Pancreas (tissue), 10 donors: Measurements from ENCODE around the gene KCTD4. TPM values are rescaled to one million over a fixed set of nuclear protein-coding genes. Genes with fewer than 3 reads are reported as not detected.
A peak's percentile ranks its signal among the peaks of the same experiment; 100 is the strongest.

Experiments used
- ATAC-seq, 4 donors: fragments of 200-7000 bp; cut with Tn5 transposase; one replicate each; pipeline versions ENCODE4 v1.8.0 to v1.9.1; 2020; ENCODE audit warnings: mild to moderate bottlenecking in 4 of 4, moderate library complexity in 4 of 4
- DNase-seq, 6 donors: peaks; one replicate each; pipeline ENCODE4 v3.0.0-alpha.2; 2020
- FAIRE-seq: peaks from 2 replicates; lab custom pipeline; 2012; peaks lifted over from hg19 to GRCh38; lab: Jason Lieb, UNC
- H3K27ac ChIP-seq, 4 donors: fragments of 200-600 bp; sonication (generic); 1 replicate in 3 of 4; 2 replicates in 1 of 4; pipeline versions ENCODE4 v1.5.0 to v1.8.0; 2020
- H3K27me3 ChIP-seq, 4 donors: fragments of 200-600 bp; one replicate each; pipeline ENCODE4 v1.8.0; 2021
- H3K36me3 ChIP-seq, 3 donors: fragments of 200-600 bp; sonication (generic) in 1 of 3; one replicate each; pipeline versions ENCODE4 v1.5.0 to v1.8.0; 2020 to 2021
- H3K4me1 ChIP-seq, 3 donors: fragments of 200-600 bp; one replicate each; pipeline ENCODE4 v1.8.0; 2021
- H3K4me3 ChIP-seq, 4 donors: fragments of 200-600 bp; sonication (generic) in 2 of 4; one replicate each; pipeline versions ENCODE4 v1.5.0 to v1.8.0; 2020 to 2021
- H3K9me3 ChIP-seq, 4 donors: fragments of 200-600 bp; one replicate each; pipeline ENCODE4 v1.8.0; 2021
- WGBS, 2 donors: extraction: QIAGEN DNeasy Blood & Tissue Kit; methylation state at CpG; one replicate each; pipeline ENCODE4 v1.1.7; 2013; 5-methylcytosine and 5-hydroxymethylcytosine counted together
- intact Hi-C, 3 donors: fragments of 100-400 bp; cut with DNase I; formaldehyde crosslinking; loops; one replicate each; pipeline versions ENCODE4 v1.11.1 to v1.14.2; 2022
- polyA plus RNA-seq, 2 donors: library from polyadenylated mRNA; stranded (reverse); fragments of 200-250 nt; gene quantifications; one replicate each; pipeline ENCODE4 v1.2.3, GENCODE V29; 2013
- total RNA-seq, 6 donors: library from RNA; stranded (reverse); fragmentation: NEBNext Ultra II Directional in 4 of 6; extraction: Animal tissue kit (Norgen Biotek cat#: 25700) in 4 of 6; gene quantifications; one replicate each; pipeline versions ENCODE4 v1.2.1 to v1.2.4, GENCODE V29; 2021 to 2023
- TF ChIP-seq, protein P1 (sequence below), 4 donors: fragments of 200-600 bp; sonication (generic) in 3 of 4; IDR thresholded peaks; one replicate each; pipeline versions ENCODE4 v1.5.0 to v1.8.0; 2021; ENCODE audit warnings: antibody characterized with exemption in 4 of 4
- donor health status: healthy with polysubstance abuse.
- donor health status: DM: no; HTN: no; CAD: no; lungs with moderate emphysema.
- donor health status: DM: no; HTN: no; CAD: no.
- donor health status: control.
- donor health status: control.
- donor health status: Bipolar disorder and iron deficiency.
- donor health status: DM: yes; HTN: yes; CAD: no.
- donor health status: DM: no; HTN: no; CAD: no.
- donor health status: DM: no; HTN: no; CAD: no.
- donor health status: DM: yes; HTN: yes; CAD: no.

The KCTD4 gene
- total and polyA plus RNA-seq, 8 donors, result 0.09 to 0.28 (median 0.15) TPM; not detected in 2

DNA sequence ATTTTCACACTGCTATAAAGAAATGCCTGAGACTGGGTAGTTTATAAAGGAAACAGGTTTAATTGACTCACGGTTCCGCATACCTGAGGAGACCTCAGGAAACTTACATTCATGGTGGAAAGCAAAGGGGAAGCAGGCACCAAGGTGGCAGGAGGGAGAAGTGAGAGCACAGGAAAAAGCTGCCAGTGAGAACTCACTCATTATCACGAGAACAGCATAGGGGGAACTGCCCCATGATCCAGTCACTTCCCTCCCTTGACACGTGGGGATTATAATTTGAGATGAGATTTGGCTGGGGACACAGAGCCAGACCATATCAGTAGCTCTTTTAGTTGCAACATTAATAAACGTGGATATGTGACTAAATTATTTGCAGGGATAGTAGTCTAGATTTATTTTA is 4.3 kb upstream of the KCTD4 start:
- intact Hi-C loops, result no loop called here
- DNase-seq, result no peak
- H3K36me3 ChIP-seq, result no peaks in the 10 kb centered on the region
- no peak overlapping the region for H3K27ac ChIP-seq
- ATAC-seq, result no peak
- 76 to 84% methylated on average over 5 of the region's 5 CpGs for WGBS, 2 donors
- peaks cover 0 to 18% (median 8%) of the 10 kb centered on the region in 3 donors for H3K4me1 ChIP-seq
- H3K27me3 ChIP-seq, result no peaks in the 10 kb centered on the region
- H3K4me3 ChIP-seq, result no peak overlapping the region
- FAIRE-seq, result no peak
- H3K9me3 ChIP-seq, result no peaks in the 10 kb centered on the region
- TF ChIP-seq, protein P1, sequence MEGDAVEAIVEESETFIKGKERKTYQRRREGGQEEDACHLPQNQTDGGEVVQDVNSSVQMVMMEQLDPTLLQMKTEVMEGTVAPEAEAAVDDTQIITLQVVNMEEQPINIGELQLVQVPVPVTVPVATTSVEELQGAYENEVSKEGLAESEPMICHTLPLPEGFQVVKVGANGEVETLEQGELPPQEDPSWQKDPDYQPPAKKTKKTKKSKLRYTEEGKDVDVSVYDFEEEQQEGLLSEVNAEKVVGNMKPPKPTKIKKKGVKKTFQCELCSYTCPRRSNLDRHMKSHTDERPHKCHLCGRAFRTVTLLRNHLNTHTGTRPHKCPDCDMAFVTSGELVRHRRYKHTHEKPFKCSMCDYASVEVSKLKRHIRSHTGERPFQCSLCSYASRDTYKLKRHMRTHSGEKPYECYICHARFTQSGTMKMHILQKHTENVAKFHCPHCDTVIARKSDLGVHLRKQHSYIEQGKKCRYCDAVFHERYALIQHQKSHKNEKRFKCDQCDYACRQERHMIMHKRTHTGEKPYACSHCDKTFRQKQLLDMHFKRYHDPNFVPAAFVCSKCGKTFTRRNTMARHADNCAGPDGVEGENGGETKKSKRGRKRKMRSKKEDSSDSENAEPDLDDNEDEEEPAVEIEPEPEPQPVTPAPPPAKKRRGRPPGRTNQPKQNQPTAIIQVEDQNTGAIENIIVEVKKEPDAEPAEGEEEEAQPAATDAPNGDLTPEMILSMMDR (IDR thresholded peaks at IDR 0.05), result no peak

- DNase-seq (no peak), ATAC-seq (no peak), FAIRE-seq (no peak)
- H3K9me3 ChIP-seq, result no peaks in the 10 kb centered on the region
- no peak overlapping the region for H3K4me3 ChIP-seq
- H3K27me3 ChIP-seq, result no peaks in the 10 kb centered on the region
- WGBS, 2 donors, result 93 to 95% methylated on average over 4 of the region's 4 CpGs
- no peak overlapping the region for H3K27ac ChIP-seq
- intact Hi-C loops, result no loop called here
- H3K4me1 ChIP-seq, result peaks cover 0 to 5% (median 3%) of the 10 kb centered on the region in 3 donors
- H3K36me3 ChIP-seq, result no peaks in the 10 kb centered on the region
- TF ChIP-seq, protein P1 (IDR thresholded peaks at IDR 0.05), result no peak
Measured at GRCh38 chr13:45199711-45200110, 1.1 kb downstream of the KCTD4 start.

DNA sequence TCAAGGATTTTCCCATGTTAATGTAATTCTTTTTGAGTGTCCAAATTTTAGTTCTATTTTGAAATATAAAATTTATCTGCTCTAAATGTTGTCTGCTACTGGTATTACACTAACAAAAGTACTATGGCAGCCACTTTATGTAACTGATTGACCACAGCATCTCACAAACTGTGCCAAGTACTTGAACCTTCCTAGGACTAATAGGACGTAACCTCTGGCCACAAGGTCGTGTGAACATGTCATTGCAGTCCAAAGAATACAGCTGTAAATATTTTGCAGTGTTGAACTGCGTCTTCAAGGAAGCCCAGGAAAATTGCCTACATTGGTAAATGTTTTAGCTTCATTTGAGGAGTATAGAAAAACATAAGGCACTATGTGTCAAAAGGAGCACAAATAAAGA is 1.9 kb downstream of the KCTD4 start:
- FAIRE-seq (no peak), DNase-seq (no peak), ATAC-seq (no peak)
- Histone ChIP-seq H3K9me3 (no peaks in the 10 kb centered on the region), H3K4me3 (no peak overlapping the region), H3K27ac (no peak overlapping the region), H3K4me1 (peaks cover 0 to 5% (median 3%) of the 10 kb centered on the region in 3 donors), H3K27me3 (no peaks in the 10 kb centered on the region), H3K36me3 (no peaks in the 10 kb centered on the region)
- TF ChIP-seq, protein P1 (IDR thresholded peaks at IDR 0.05), result no peak
- 67% methylated on average over 3 of the region's 3 CpGs for WGBS, 2 donors
- intact Hi-C loops, result no loop called here

- Histone ChIP-seq H3K27ac (no peak overlapping the region), H3K36me3 (no peaks in the 10 kb centered on the region), H3K4me3 (no peak overlapping the region), H3K27me3 (no peaks in the 10 kb centered on the region), H3K9me3 (no peaks in the 10 kb centered on the region), H3K4me1 (peaks cover 0 to 5% (median 3%) of the 10 kb centered on the region in 3 donors)
- FAIRE-seq (no peak), DNase-seq (no peak), ATAC-seq (no peak)
- intact Hi-C loops, result no loop called here
- WGBS, 2 donors, result 87 to 93% methylated on average over 2 of the region's 2 CpGs
- TF ChIP-seq, protein P1 (IDR thresholded peaks at IDR 0.05), result no peak
Measured at GRCh38 chr13:45198041-45198440, 2.8 kb downstream of the KCTD4 start.

DNA sequence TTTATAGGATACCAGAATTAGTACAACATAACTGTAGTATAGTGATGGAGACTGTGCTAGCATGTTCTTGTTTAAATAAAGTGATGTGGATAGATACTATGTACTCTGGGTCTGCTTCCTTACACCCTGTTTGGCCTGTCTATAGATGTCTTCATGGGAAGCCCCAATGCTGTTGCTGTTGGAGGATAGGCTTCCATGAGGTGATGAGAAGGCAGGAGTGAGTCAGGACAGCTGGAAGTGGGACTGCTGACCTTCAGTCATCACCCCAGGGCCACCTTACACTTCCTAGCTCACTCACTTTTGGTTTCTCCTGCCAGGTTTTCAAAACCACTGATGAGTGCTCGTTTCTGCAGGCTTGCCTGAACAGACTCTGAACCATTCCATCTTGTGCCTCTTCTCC is 4.2 kb downstream of the KCTD4 start:
- Histone ChIP-seq H3K9me3 (no peaks in the 10 kb centered on the region), H3K4me3 (no peak overlapping the region), H3K36me3 (no peaks in the 10 kb centered on the region), H3K27me3 (no peaks in the 10 kb centered on the region), H3K27ac (no peak overlapping the region), H3K4me1 (peaks cover 0 to 5% (median 3%) of the 10 kb centered on the region in 3 donors)
- FAIRE-seq (no peak), DNase-seq (no peak), ATAC-seq (peak in 1 of 4 donors; percentile 25)
- TF ChIP-seq, protein P1 (IDR thresholded peaks at IDR 0.05), result no peak
- 63 to 80% methylated on average over 1 of the region's 1 CpG for whole genome bisulfite sequencing, 2 donors
- intact Hi-C loops, result no loop called here
